Common myeloid progenitor, CD34-positive (primary cell): ENCODE data around the gene MYEOV.

ENCODE experiments used
- CTCF ChIA-PET: fragments of 350-600 bp; sonication (Branson Sonifier 250); formaldehyde crosslinking; loops from one replicate; lab custom pipeline; 2021; ENCODE audit warnings: antibody characterized with exemption; lab: Charles Lee
- POLR2A ChIA-PET: fragments of 350-600 bp; sonication (Branson Sonifier 250); formaldehyde crosslinking; loops from one replicate; lab custom pipeline; 2021; ENCODE audit warnings: antibody characterized with exemption; lab: Charles Lee
- DNase-seq, 3 donors: peaks; one replicate each; pipeline versions ENCODE4 v3.0.0 to v3.0.0-alpha.2; 2013
- H3K27ac ChIP-seq, 2 experiments: 1 replicate in 1 of 2; 2 replicates in 1 of 2; pipeline ENCODE4 v1.7.0; 2013; ENCODE audit warnings: inconsistent platforms in 2 of 2, low read length in 2 of 2, mild to moderate bottlenecking in 2 of 2, low read depth in 1 of 2, moderate library complexity in 1 of 2; ENCODE audit not compliant: severe bottlenecking in 2 of 2, insufficient read depth in 1 of 2, poor library complexity in 1 of 2
- H3K27me3 ChIP-seq, 5 experiments: replicated peaks in 2 of 5; 1 replicate in 3 of 5; 2 replicates in 2 of 5; pipeline versions ENCODE4 v1.6.1 to v1.7.0; 2013; ENCODE audit warnings: low read length in 4 of 5, mild to moderate bottlenecking in 2 of 5, moderate library complexity in 2 of 5, inconsistent platforms in 1 of 5; ENCODE audit not compliant: insufficient read depth in 5 of 5, control insufficient read depth in 4 of 5
- H3K36me3 ChIP-seq, 4 experiments: 1 replicate in 2 of 4; 2 replicates in 2 of 4; pipeline versions ENCODE4 v1.6.1 to v1.7.0; 2013; ENCODE audit warnings: low read length in 3 of 4, control low read depth in 1 of 4, mild to moderate bottlenecking in 1 of 4; ENCODE audit not compliant: control insufficient read depth in 4 of 4, insufficient read depth in 4 of 4
- H3K4me1 ChIP-seq, 4 experiments: 1 replicate in 3 of 4; 2 replicates in 1 of 4; pipeline versions ENCODE4 v1.6.1 to v1.7.1; 2013; ENCODE audit warnings: low read length in 3 of 4, mild to moderate bottlenecking in 3 of 4, control low read depth in 1 of 4, inconsistent platforms in 1 of 4, moderate library complexity in 1 of 4; ENCODE audit not compliant: control insufficient read depth in 4 of 4, insufficient read depth in 4 of 4; ENCODE audit errors: control extremely low read depth in 1 of 4
- H3K4me3 ChIP-seq, 7 experiments: 1 replicate in 4 of 7; 2 replicates in 3 of 7; pipeline versions ENCODE4 v1.5.1 to v1.7.0; 2013; ENCODE audit warnings: mild to moderate bottlenecking in 7 of 7, low read length in 6 of 7, moderate library complexity in 6 of 7, inconsistent platforms in 2 of 7, low read depth in 2 of 7, control low read depth in 1 of 7; ENCODE audit not compliant: insufficient read depth in 4 of 7, control insufficient read depth in 1 of 7; ENCODE audit errors: extremely low read depth in 1 of 7
- H3K9me3 ChIP-seq, 5 experiments: 1 replicate in 4 of 5; 2 replicates in 1 of 5; pipeline versions ENCODE4 v1.6.1 to v1.7.1; 2013; ENCODE audit warnings: low read length in 4 of 5, mild to moderate bottlenecking in 2 of 5, inconsistent platforms in 1 of 5, low read depth in 1 of 5, moderate library complexity in 1 of 5; ENCODE audit not compliant: control insufficient read depth in 4 of 5, insufficient read depth in 2 of 5; ENCODE audit errors: control extremely low read depth in 1 of 5
- WGBS: methylation state at CpG from one replicate; pipeline ENCODE4 v1.1.5; 2013; ENCODE audit not compliant: insufficient coverage; 5-methylcytosine and 5-hydroxymethylcytosine counted together

The MYEOV gene

GRCh38 chr11:69265911-69266510 lies 27.9 kb upstream of the MYEOV start:
- H3K27me3 ChIP-seq, result peaks cover 0 to 3% (median 0%) of the 10 kb centered on the region in 5 experiments
- DNase-seq, result no peak
- ChIA-PET POLR2A (no interaction called here), CTCF (no interaction called here)
- H3K27ac ChIP-seq, result no peak overlapping the region
- no peak overlapping the region for H3K4me3 ChIP-seq
- no peaks in the 10 kb centered on the region for H3K9me3 ChIP-seq
- no peaks in the 10 kb centered on the region for H3K36me3 ChIP-seq
- no peaks in the 10 kb centered on the region for H3K4me1 ChIP-seq
- 95% methylated on average over 10 of the region's 11 CpGs for WGBS

GRCh38 chr11:69267395-69267805 lies 26.6 kb upstream of the MYEOV start:
- WGBS, result 99% methylated on average over 11 of the region's 12 CpGs
- CTCF ChIA-PET, result no interaction called here
- H3K36me3 ChIP-seq, result no peaks in the 10 kb centered on the region
- no peaks in the 10 kb centered on the region for H3K4me1 ChIP-seq
- H3K9me3 ChIP-seq, result no peaks in the 10 kb centered on the region
- DNase-seq, result no peak
- peaks cover 0 to 2% (median 0%) of the 10 kb centered on the region in 5 experiments for H3K27me3 ChIP-seq
- POLR2A ChIA-PET, result no interaction called here
- no peak overlapping the region for H3K27ac ChIP-seq
- no peak overlapping the region for H3K4me3 ChIP-seq

- no peaks in the 10 kb centered on the region for H3K9me3 ChIP-seq
- CTCF ChIA-PET, result no interaction called here
- POLR2A ChIA-PET, result no interaction called here
- no peaks in the 10 kb centered on the region for H3K36me3 ChIP-seq
- no peak overlapping the region for H3K4me3 ChIP-seq
- peaks cover 0 to 2% (median 0%) of the 10 kb centered on the region in 5 experiments for H3K27me3 ChIP-seq
- DNase-seq, result no peak
- H3K27ac ChIP-seq, result no peak overlapping the region
- no peaks in the 10 kb centered on the region for H3K4me1 ChIP-seq
- WGBS, result 98% methylated on average over 7 of the region's 9 CpGs
Measured at GRCh38 chr11:69268911-69269310, 25.0 kb upstream of the MYEOV start.

DNA sequence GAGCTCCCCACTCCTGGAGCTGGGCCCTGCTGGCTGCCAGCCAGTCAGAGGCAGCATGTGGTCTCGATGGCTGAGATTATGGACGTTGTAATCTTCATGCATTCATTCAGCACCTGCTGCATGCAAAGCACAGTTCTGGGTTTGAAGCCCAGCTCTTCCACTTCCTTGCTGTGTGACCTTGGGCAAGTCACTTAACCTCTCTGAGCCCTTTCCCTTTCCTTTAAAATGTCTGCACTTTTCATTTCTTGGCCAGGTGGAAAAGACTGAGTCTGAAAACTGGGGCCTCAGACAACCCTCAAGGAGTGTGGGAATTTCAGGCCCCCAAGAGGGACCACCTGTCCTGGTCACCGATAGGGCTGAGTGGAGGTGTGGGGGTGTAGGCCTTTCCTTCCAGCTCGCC lies 24.6 kb upstream of the MYEOV start:
- 82% methylated on average over 2 of the region's 4 CpGs for WGBS

GRCh38 chr11:69269926-69270697 lies 23.8 kb upstream of the MYEOV start:
- no peaks in the 10 kb centered on the region for H3K36me3 ChIP-seq
- no peaks in the 10 kb centered on the region for H3K4me1 ChIP-seq
- POLR2A ChIA-PET, result no interaction called here
- H3K27me3 ChIP-seq, result peaks cover 0 to 2% (median 0%) of the 10 kb centered on the region in 5 experiments
- 97% methylated on average over 14 of the region's 21 CpGs for WGBS
- H3K4me3 ChIP-seq, result no peak overlapping the region
- H3K27ac ChIP-seq, result no peak overlapping the region
- DNase-seq, result no peak
- H3K9me3 ChIP-seq, result no peaks in the 10 kb centered on the region
- CTCF ChIA-PET, result interaction anchor here (0.7 kb wide), 1 partner anchor 12 kb away, joined by 3 read pairs; no protein-coding TSS in a partner anchor

More for the DNA sequence above, 24.6 kb upstream of the MYEOV start:
- CTCF ChIA-PET, result no interaction called here
- Histone ChIP-seq H3K36me3 (no peaks in the 10 kb centered on the region), H3K27ac (no peak overlapping the region), H3K4me3 (no peak overlapping the region), H3K27me3 (peaks cover 0 to 2% (median 0%) of the 10 kb centered on the region in 5 experiments), H3K4me1 (no peaks in the 10 kb centered on the region), H3K9me3 (no peaks in the 10 kb centered on the region)
- POLR2A ChIA-PET, result no interaction called here
- no peak for DNase-seq

DNA sequence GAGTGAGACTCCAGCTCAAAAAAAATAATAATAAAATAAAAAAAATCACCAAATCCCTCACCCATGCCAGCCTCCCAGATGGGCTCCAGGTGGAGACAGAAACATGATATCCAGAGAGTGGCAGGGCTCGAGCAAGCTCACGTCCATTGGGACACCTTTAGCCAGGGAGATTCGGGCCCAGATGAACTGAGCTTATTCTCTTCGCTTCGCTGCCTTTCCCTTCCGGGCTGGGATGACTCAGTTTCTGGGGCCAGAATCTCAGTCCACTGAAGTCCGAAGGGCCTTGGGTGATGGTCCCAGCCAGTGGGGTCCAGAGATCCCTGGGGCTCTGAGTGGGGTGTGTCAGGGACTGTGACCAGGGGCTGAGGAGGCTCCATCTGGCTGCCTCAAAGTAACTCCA lies 23.0 kb upstream of the MYEOV start:
- DNase-seq, result no peak
- H3K4me1 ChIP-seq, result no peaks in the 10 kb centered on the region
- WGBS, result 95% methylated on average over 4 of the region's 7 CpGs
- no peaks in the 10 kb centered on the region for H3K36me3 ChIP-seq
- no peak overlapping the region for H3K27ac ChIP-seq
- POLR2A ChIA-PET, result no interaction called here
- H3K4me3 ChIP-seq, result no peak overlapping the region
- H3K9me3 ChIP-seq, result no peaks in the 10 kb centered on the region
- CTCF ChIA-PET, result interaction anchor here (0.7 kb wide), 1 partner anchor 11 kb away, joined by 3 read pairs; no protein-coding TSS in a partner anchor
- peaks cover 0 to 2% (median 0%) of the 10 kb centered on the region in 5 experiments for H3K27me3 ChIP-seq

DNA sequence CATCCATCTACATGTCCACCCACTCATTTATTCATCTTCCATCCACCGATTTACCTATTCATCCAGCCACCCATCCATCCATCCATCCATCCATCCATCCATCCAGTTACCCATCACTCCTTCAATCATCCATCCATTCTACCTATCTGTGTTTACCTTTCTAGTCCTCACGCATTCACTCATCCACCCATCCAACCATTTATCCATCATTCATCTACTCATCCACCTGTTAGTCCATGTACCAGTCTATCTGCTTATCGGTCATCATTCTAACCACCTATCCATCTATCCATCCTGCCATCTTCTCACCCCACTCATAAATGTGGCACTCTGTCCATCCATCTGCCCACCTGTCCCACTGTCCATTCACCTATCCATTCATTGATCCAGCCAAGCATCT lies 21.9 kb upstream of the MYEOV start:
- peaks cover 0 to 2% (median 0%) of the 10 kb centered on the region in 5 experiments for H3K27me3 ChIP-seq
- DNase-seq, result no peak
- CTCF ChIA-PET, result no interaction called here

More for the DNA sequence above, 21.9 kb upstream of the MYEOV start:
- no peaks in the 10 kb centered on the region for H3K9me3 ChIP-seq
- POLR2A ChIA-PET, result no interaction called here
- no peak overlapping the region for H3K4me3 ChIP-seq
- H3K4me1 ChIP-seq, result no peaks in the 10 kb centered on the region
- no peaks in the 10 kb centered on the region for H3K36me3 ChIP-seq
- WGBS, result 94% methylated on average over 3 of the region's 3 CpGs
- H3K27ac ChIP-seq, result no peak overlapping the region
